ENCODE results near the gene FBLN1.

- TF ChIP-seq POLR2A (IDR thresholded peaks at IDR 0.05) = no peak
- TF ChIP-seq, protein P1, sequence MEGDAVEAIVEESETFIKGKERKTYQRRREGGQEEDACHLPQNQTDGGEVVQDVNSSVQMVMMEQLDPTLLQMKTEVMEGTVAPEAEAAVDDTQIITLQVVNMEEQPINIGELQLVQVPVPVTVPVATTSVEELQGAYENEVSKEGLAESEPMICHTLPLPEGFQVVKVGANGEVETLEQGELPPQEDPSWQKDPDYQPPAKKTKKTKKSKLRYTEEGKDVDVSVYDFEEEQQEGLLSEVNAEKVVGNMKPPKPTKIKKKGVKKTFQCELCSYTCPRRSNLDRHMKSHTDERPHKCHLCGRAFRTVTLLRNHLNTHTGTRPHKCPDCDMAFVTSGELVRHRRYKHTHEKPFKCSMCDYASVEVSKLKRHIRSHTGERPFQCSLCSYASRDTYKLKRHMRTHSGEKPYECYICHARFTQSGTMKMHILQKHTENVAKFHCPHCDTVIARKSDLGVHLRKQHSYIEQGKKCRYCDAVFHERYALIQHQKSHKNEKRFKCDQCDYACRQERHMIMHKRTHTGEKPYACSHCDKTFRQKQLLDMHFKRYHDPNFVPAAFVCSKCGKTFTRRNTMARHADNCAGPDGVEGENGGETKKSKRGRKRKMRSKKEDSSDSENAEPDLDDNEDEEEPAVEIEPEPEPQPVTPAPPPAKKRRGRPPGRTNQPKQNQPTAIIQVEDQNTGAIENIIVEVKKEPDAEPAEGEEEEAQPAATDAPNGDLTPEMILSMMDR (IDR thresholded peaks at IDR 0.05) = no peak
These were observed 31.9 kb downstream of the FBLN1 start for GRCh38 chr22:45534339-45535192.
